Activated CD4-positive, CD25-positive, alpha-beta regulatory T cell treated with anti-CD3 and anti-CD28 coated beads, Interleukin-2, amount 50 U/mL, for 24 hours (primary cell): ENCODE results near the gene SPATA24.
"Not testable (repeated sequence)": the region's sequence is repeated elsewhere in the genome, so short reads cannot be mapped to it uniquely, and the experiment has no call there.

ENCODE experiments used
- ATAC-seq, 2 donors: fragments of 150-1000 bp; cut with Tn5 transposase; one replicate each; pipeline ENCODE4 v1.10.0; 2021; ENCODE audit warnings: mild to moderate bottlenecking in 1 of 2, moderate library complexity in 1 of 2

SPATA24 gene

GRCh38 chr5:139416651-139417050, 12.8 kb upstream of the SPATA24 start:
- no peak for ATAC-seq

GRCh38 chr5:139415869-139416268, 12.0 kb upstream of the SPATA24 start:
- ATAC-seq: peak in 1 of 2 donors; percentile 8

- peak; percentile 65 to 66 for ATAC-seq
Observed at GRCh38 chr5:139415221-139415861, 11.5 kb upstream of the SPATA24 start.

GRCh38 chr5:139414581-139415130, 10.8 kb upstream of the SPATA24 start:
- peak; percentile 51 to 56 for ATAC-seq

GRCh38 chr5:139413963-139414362, 10.1 kb upstream of the SPATA24 start:
- peak; percentile 53 to 54 for ATAC-seq

- ATAC-seq: no peak
Observed at GRCh38 chr5:139413153-139413552, 9.3 kb upstream of the SPATA24 start.

- ATAC-seq: no peak
Observed at GRCh38 chr5:139410993-139411828, 7.3 kb upstream of the SPATA24 start.

- no peak for ATAC-seq
Observed at GRCh38 chr5:139410121-139410992, 6.5 kb upstream of the SPATA24 start.

GRCh38 chr5:139409116-139409515, 5.2 kb upstream of the SPATA24 start:
- not testable (repeated sequence) for ATAC-seq

- no peak for ATAC-seq
Observed at GRCh38 chr5:139408191-139408590, 4.3 kb upstream of the SPATA24 start.

GRCh38 chr5:139407517-139407916, 3.6 kb upstream of the SPATA24 start:
- no peak for ATAC-seq

- no peak for ATAC-seq
Observed at GRCh38 chr5:139406963-139407362, 3.1 kb upstream of the SPATA24 start.

- ATAC-seq: no peak
Observed at GRCh38 chr5:139404484-139404840, 573 bp upstream of the SPATA24 start.

GRCh38 chr5:139403418-139403786, 487 bp downstream of the SPATA24 start:
- ATAC-seq: no peak

GRCh38 chr5:139402561-139403158, 1.2 kb downstream of the SPATA24 start:
- ATAC-seq: no peak

- no peak for ATAC-seq
Observed at GRCh38 chr5:139401546-139401945, 2.3 kb downstream of the SPATA24 start.

GRCh38 chr5:139399501-139400121, 4.3 kb downstream of the SPATA24 start:
- ATAC-seq: no peak

GRCh38 chr5:139397921-139398320, 6.0 kb downstream of the SPATA24 start:
- ATAC-seq: no peak

- no peak for ATAC-seq
Observed at GRCh38 chr5:139396691-139397090, 7.2 kb downstream of the SPATA24 start.

GRCh38 chr5:139395844-139396640, 7.8 kb downstream of the SPATA24 start:
- ATAC-seq: no peak
